ENCODE results near the gene CAST.
"Not testable (repeated sequence)": the region's sequence is repeated elsewhere in the genome, so short reads cannot be mapped to it uniquely, and the experiment has no call there.

Gene CAST

GRCh38 chr5:96788112-96788749 is 126.1 kb downstream of the CAST start:
- DNase-seq: no peak

GRCh38 chr5:96789794-96790330 is 127.7 kb downstream of the CAST start:
- DNase-seq: no peak

GRCh38 chr5:96790961-96791504 is 128.9 kb downstream of the CAST start:
- DNase-seq: no peak

- DNase-seq: no peak
These were observed 132.6 kb downstream of the CAST start for GRCh38 chr5:96794757-96795156.

GRCh38 chr5:96795626-96796025 is 133.4 kb downstream of the CAST start:
- DNase-seq: no peak

GRCh38 chr5:96796434-96796833 is 134.3 kb downstream of the CAST start:
- DNase-seq: no peak

GRCh38 chr5:96801718-96802117 is 139.5 kb downstream of the CAST start:
- DNase-seq: not testable (repeated sequence)

- DNase-seq: no peak
These were observed 145.0 kb downstream of the CAST start for GRCh38 chr5:96807075-96807654.

GRCh38 chr5:96808541-96808828 is 146.3 kb downstream of the CAST start:
- no peak for DNase-seq

- DNase-seq: no peak
These were observed 146.8 kb downstream of the CAST start for GRCh38 chr5:96808868-96809558.

- no peak for DNase-seq
These were observed 147.7 kb downstream of the CAST start for GRCh38 chr5:96809921-96810320.

GRCh38 chr5:96812851-96813250 is 150.7 kb downstream of the CAST start:
- no peak for DNase-seq

GRCh38 chr5:96814041-96814440 is 151.9 kb downstream of the CAST start:
- no peak for DNase-seq

- DNase-seq: no peak
These were observed 154.3 kb downstream of the CAST start for GRCh38 chr5:96816411-96816939.

- no peak for DNase-seq
These were observed 154.8 kb downstream of the CAST start for GRCh38 chr5:96816991-96817390.

- DNase-seq: peak; percentile 55
These were observed 155.3 kb downstream of the CAST start for GRCh38 chr5:96817506-96817905.

GRCh38 chr5:96818125-96818788 is 156.1 kb downstream of the CAST start:
- no peak for DNase-seq

GRCh38 chr5:96819806-96820205 is 157.6 kb downstream of the CAST start:
- no peak for DNase-seq

GRCh38 chr5:96821260-96821916 is 159.2 kb downstream of the CAST start:
- no peak for DNase-seq

- DNase-seq: no peak
These were observed 160.7 kb downstream of the CAST start for GRCh38 chr5:96822686-96823459.

GRCh38 chr5:96823900-96824380 is 161.8 kb downstream of the CAST start:
- no peak for DNase-seq
